SU-DHL-6 (cell line): Measurements from ENCODE around the gene CLIC4.
"Not testable (repeated sequence)": the region's sequence is repeated elsewhere in the genome, so short reads cannot be mapped to it uniquely, and the experiment has no call there.

Experiments used
- H2AFZ ChIP-seq: fragments of 200-600 bp; sonication (generic); 2 replicates; pipeline ENCODE4 v1.6.1; 2014; ENCODE audit warnings: low read depth, mild to moderate bottlenecking, moderate library complexity, mixed read lengths, antibody characterized with exemption, low read length; ENCODE audit not compliant: severe bottlenecking
- H3F3A ChIP-seq: fragments of 200-600 bp; shearing (Covaris generic); 2 replicates; pipeline ENCODE4 v1.6.0; 2016; ENCODE audit warnings: antibody characterized with exemption, mild to moderate bottlenecking; ENCODE audit not compliant: insufficient read depth
- H3K27ac ChIP-seq: fragments of 200-600 bp; sonication (generic); 2 replicates; pipeline ENCODE4 v1.5.1; 2016; ENCODE audit warnings: low read depth, mild to moderate bottlenecking, low read length, moderate library complexity, mixed read lengths
- H3K27me3 ChIP-seq: fragments of 200-600 bp; sonication (generic), shearing (Covaris generic); 2 replicates; pipeline ENCODE4 v1.6.0; 2014; ENCODE audit warnings: mild to moderate bottlenecking, low read length
- H3K36me3 ChIP-seq: fragments of 200-600 bp; sonication (generic); 2 replicates; pipeline ENCODE4 v1.6.1; 2014; ENCODE audit warnings: mild to moderate bottlenecking, low read length, mixed read lengths
- H3K4me2 ChIP-seq: fragments of 300-600, 200-600 bp; shearing (Covaris generic), sonication (generic); 2 replicates; pipeline ENCODE4 v1.6.0; 2014; ENCODE audit warnings: low read length, low read depth, mild to moderate bottlenecking; ENCODE audit not compliant: poor library complexity, severe bottlenecking
- H3K4me3 ChIP-seq: fragments of 200-600 bp; sonication (generic); 2 replicates; pipeline ENCODE4 v1.5.1; 2014; ENCODE audit warnings: antibody characterized with exemption, low read length, mild to moderate bottlenecking, mixed read lengths; ENCODE audit not compliant: insufficient read depth, poor library complexity, severe bottlenecking
- H3K79me2 ChIP-seq: fragments of 200-600 bp; sonication (generic); 2 replicates; pipeline ENCODE4 v1.6.1; 2014; ENCODE audit warnings: mild to moderate bottlenecking, low read length, moderate library complexity; ENCODE audit not compliant: insufficient read depth
- H3K9ac ChIP-seq: fragments of 200-600 bp; sonication (generic); 2 replicates; pipeline ENCODE4 v1.7.0; 2014; ENCODE audit warnings: mild to moderate bottlenecking, low read length
- H3K9me2 ChIP-seq: fragments of 200-600 bp; sonication (generic); replicated peaks from 2 replicates; pipeline ENCODE4 v1.6.1; 2014; ENCODE audit warnings: low read length; ENCODE audit not compliant: insufficient read depth
- H3K9me3 ChIP-seq: fragments of 200-600 bp; sonication (generic); 2 replicates; pipeline ENCODE4 v1.6.1; 2014; ENCODE audit warnings: low read length, mixed read lengths; ENCODE audit not compliant: insufficient read depth
- H4K20me1 ChIP-seq: fragments of 200-600 bp; sonication (generic); 2 replicates; pipeline ENCODE4 v1.6.1; 2014; ENCODE audit warnings: low read depth, mild to moderate bottlenecking, antibody characterized with exemption, low read length, moderate library complexity, mixed read lengths
- EZH2phosphoT487 ChIP-seq: fragments of 200-600 bp; sonication (generic), shearing (Covaris generic); conservative IDR thresholded peaks from 2 replicates; pipeline ENCODE4 v1.6.1; 2018; ENCODE audit warnings: mild to moderate bottlenecking, antibody characterized with exemption, low read length, moderate library complexity, mixed read lengths
- TF ChIP-seq, protein P1 (sequence below): fragments of 200-600 bp; sonication (generic); IDR thresholded peaks from one replicate; pipeline ENCODE4 v1.5.1; 2017; ENCODE audit warnings: antibody characterized with exemption, mild to moderate bottlenecking, low read length, moderate library complexity; ENCODE audit not compliant: insufficient read depth, poor library complexity, severe bottlenecking

CLIC4 gene

DNA sequence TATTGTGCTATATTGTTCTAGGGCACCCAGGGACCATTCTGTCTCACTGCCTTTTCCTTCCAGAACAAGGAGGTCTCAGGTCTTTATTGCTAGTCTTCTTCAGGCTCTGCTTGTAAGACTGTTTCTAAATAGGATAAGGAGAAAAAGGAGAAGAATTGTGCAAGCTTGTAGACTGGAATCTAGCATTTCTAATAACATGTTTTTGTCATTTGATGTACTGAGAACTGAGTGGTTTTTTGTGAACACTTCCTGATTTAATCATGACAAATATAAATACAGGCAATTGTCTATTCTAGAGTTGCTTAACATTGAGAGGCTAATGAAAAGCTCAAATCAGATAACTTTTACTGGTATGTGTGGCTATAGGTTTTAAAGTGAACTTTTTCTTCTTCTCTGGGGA is 77.6 kb downstream of the CLIC4 start:
- TF ChIP-seq EZH2phosphoT487, result no peak
- TF ChIP-seq, protein P1, sequence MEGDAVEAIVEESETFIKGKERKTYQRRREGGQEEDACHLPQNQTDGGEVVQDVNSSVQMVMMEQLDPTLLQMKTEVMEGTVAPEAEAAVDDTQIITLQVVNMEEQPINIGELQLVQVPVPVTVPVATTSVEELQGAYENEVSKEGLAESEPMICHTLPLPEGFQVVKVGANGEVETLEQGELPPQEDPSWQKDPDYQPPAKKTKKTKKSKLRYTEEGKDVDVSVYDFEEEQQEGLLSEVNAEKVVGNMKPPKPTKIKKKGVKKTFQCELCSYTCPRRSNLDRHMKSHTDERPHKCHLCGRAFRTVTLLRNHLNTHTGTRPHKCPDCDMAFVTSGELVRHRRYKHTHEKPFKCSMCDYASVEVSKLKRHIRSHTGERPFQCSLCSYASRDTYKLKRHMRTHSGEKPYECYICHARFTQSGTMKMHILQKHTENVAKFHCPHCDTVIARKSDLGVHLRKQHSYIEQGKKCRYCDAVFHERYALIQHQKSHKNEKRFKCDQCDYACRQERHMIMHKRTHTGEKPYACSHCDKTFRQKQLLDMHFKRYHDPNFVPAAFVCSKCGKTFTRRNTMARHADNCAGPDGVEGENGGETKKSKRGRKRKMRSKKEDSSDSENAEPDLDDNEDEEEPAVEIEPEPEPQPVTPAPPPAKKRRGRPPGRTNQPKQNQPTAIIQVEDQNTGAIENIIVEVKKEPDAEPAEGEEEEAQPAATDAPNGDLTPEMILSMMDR, result no peak
- H3K4me3 ChIP-seq, result no peak overlapping the region
- H3K27me3 ChIP-seq, result no peaks in the 10 kb centered on the region
- no peaks in the 10 kb centered on the region for H3K9me2 ChIP-seq
- H3K79me2 ChIP-seq, result peaks cover 95% of the 10 kb centered on the region
- no peak overlapping the region for H3K4me2 ChIP-seq
- peaks cover 15% of the 10 kb centered on the region; the same call in 1 of the 2 replicates for H3K36me3 ChIP-seq
- no peaks in the 10 kb centered on the region for H3K9me3 ChIP-seq
- H3K9ac ChIP-seq, result no peak overlapping the region
- H4K20me1 ChIP-seq, result peaks cover 11% of the 10 kb centered on the region
- no peak overlapping the region for H2AFZ ChIP-seq
- peak overlapping the region; percentile 9; the same call in 1 of the 2 replicates for H3K27ac ChIP-seq
- peaks cover 40% of the 10 kb centered on the region for H3F3A ChIP-seq

DNA sequence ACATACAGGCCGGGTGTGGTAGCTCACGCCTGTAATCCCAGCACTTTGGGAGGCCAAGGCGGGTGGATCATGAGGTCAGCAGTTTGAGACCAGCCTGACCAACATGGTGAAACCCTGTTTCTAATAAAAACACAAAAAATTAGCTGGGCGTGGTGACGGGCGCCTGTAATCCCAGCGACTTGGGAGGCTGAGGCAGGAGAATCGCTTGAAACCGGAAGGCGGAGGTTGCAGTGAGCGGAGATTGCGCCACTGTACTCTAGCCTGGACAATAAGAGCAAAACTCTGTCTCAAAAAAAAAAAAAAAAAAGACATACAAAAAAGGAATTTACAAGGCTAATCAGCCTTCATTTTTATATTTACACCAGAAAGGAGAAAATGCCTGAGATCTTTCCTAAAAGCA is 78.2 kb downstream of the CLIC4 start:
- not testable (repeated sequence) for H3K9ac ChIP-seq, H3K4me2 ChIP-seq, H3K9me2 ChIP-seq, H2AFZ ChIP-seq, H3K27me3 ChIP-seq, H3K9me3 ChIP-seq, H3K4me3 ChIP-seq, H3K27ac ChIP-seq
- Histone ChIP-seq H3F3A (peaks cover 46% of the 10 kb centered on the region), H4K20me1 (peaks cover 15% of the 10 kb centered on the region), H3K36me3 (peaks cover 20% of the 10 kb centered on the region; the same call in 1 of the 2 replicates), H3K79me2 (peaks cover 95% of the 10 kb centered on the region)

DNA sequence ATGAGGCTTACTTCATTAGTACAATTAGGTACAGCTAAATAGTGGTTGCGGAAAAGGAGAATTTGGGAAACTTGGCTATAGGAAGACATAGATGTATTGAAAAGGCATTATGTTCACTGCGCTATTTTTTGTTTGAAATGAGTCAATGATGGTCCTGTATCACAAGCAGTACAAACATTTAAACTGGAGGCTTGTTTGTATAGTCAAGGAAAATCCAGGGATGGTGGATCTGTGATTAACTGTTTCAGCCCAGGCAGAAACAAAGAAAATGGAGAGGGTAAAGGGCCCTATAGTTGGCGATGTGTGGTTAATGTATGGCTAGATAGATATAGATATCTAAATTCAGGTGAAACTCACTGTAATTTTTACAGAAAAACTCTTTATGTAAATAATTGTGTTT is 79.9 kb downstream of the CLIC4 start:
- Histone ChIP-seq H3K27me3 (no peaks in the 10 kb centered on the region), H3K9me3 (no peaks in the 10 kb centered on the region), H3K9me2 (no peaks in the 10 kb centered on the region), H2AFZ (no peak overlapping the region), H3K79me2 (peaks cover 100% of the 10 kb centered on the region), H3K9ac (no peak overlapping the region), H4K20me1 (peaks cover 14% of the 10 kb centered on the region), H3F3A (peaks cover 60% of the 10 kb centered on the region), H3K27ac (peak overlapping the region; percentile 57; the same call in 1 of the 2 replicates), H3K4me3 (no peak overlapping the region), H3K36me3 (peaks cover 27% of the 10 kb centered on the region), H3K4me2 (peak overlapping the region; percentile 3)
- TF ChIP-seq, protein P1, result no peak

DNA sequence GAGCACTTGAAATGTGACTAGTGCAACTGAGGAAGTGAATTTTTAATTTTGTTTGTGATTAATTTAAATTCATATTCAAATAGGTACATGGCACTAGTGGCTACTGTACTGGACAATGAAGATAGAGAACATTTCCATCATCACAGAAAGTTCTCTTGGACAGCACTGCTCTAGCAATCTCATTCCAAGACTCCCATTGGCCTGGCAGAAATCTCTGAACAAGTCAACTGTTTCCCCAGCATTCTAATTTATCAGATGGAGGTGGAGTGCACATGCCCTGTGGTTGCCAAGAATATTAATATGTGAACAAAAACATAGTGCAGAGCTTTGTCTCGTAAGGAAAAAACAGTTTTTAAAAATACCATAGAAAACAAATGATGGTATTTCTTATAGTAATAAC is 81.3 kb downstream of the CLIC4 start:
- H3K9ac ChIP-seq, result no peak overlapping the region
- peaks cover 25% of the 10 kb centered on the region for H4K20me1 ChIP-seq
- H3K27ac ChIP-seq, result peak overlapping the region; percentile 57; the same call in 1 of the 2 replicates
- peak overlapping the region; percentile 26 for H3K4me2 ChIP-seq
- no peaks in the 10 kb centered on the region for H3K27me3 ChIP-seq
- H3K79me2 ChIP-seq, result peaks cover 100% of the 10 kb centered on the region
- H3K9me2 ChIP-seq, result no peaks in the 10 kb centered on the region
- TF ChIP-seq, protein P1, result no peak
- TF ChIP-seq EZH2phosphoT487, result no peak
- H3K9me3 ChIP-seq, result no peaks in the 10 kb centered on the region
- H3K4me3 ChIP-seq, result no peak overlapping the region
- no peak overlapping the region for H2AFZ ChIP-seq
- peaks cover 32% of the 10 kb centered on the region for H3K36me3 ChIP-seq
- peaks cover 69% of the 10 kb centered on the region for H3F3A ChIP-seq
